Measurements from ENCODE around the gene NR2F1-AS1. TPM values are rescaled to one million over a fixed set of nuclear protein-coding genes. Genes with fewer than 3 reads are reported as not detected.
"Not testable (repeated sequence)": the region's sequence is repeated elsewhere in the genome, so short reads cannot be mapped to it uniquely, and the experiment has no call there.

NR2F1-AS1 gene
- total RNA-seq, 2 experiments from 2014 or later = not detected

GRCh38 chr5:93512799-93513198 lies 68.2 kb downstream of the NR2F1-AS1 start:
- intact Hi-C loops (cut with micrococcal nuclease) = no loop called here
- CTCF ChIA-PET = interaction anchor here (0.6 kb wide), 1 partner anchor 1049 kb away, joined by 3 read pairs; no protein-coding TSS in a partner anchor
- H3K9me3 Mint-ChIP-seq = no peaks in the 10 kb centered on the region
- H3K27me3 Mint-ChIP-seq (ENCODE audit: low read depth) = peaks cover 8% of the 10 kb centered on the region
- no peak overlapping the region for H3K27ac Mint-ChIP-seq
- no peak for DNase-seq
- H3K4me3 Mint-ChIP-seq = no peak overlapping the region
- H3K4me1 Mint-ChIP-seq (ENCODE audit: low read depth) = no peaks in the 10 kb centered on the region
- H3K36me3 Mint-ChIP-seq (ENCODE audit: low read depth) = no peaks in the 10 kb centered on the region

- DNase-seq = no peak
- Mint-ChIP-seq H3K4me3 (no peak overlapping the region), H3K27me3 (ENCODE audit: low read depth) (peaks cover 10% of the 10 kb centered on the region), H3K9me3 (no peaks in the 10 kb centered on the region), H3K4me1 (ENCODE audit: low read depth) (no peaks in the 10 kb centered on the region), H3K27ac (no peak overlapping the region), H3K36me3 (ENCODE audit: low read depth) (no peaks in the 10 kb centered on the region)
- intact Hi-C loops (cut with micrococcal nuclease) = no loop called here
- CTCF ChIA-PET = no interaction called here
Measured at GRCh38 chr5:93511445-93511844, 69.6 kb downstream of the NR2F1-AS1 start.

DNA sequence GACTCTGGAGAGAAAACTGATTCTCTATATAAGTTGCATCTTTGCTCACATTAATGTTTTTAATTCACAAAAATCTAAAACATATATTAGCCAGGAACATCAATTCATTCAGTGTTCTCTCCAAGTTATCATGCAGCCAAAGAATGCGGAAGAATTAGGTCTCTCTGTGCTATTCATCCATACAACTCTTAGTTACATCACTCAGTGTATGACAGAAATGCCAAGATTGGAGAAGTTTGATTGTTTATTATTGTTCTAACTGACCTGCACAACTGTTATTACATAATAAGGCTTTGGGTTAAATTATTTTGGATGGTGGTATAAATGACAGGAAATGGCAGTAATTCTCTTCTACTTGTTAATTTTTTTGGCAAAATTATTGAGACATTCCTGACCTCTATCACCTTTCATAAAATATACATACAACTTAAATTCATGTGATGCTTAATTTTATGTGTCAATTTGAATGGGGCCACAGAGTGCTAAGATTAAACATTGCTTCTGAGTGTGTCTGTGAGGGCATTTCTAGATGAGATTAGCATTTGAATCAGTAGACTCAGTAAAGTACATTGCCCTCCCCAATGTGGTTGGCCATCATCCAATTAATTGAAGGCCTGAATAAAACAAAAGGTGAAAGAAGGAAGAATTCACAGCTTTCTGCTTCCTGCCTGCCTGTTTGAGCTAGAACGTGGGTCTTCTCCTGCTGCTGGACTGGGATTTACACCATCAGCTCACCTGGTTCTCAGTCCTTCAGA lies 70.2 kb downstream of the NR2F1-AS1 start:
- Mint-ChIP-seq H3K4me3 (no peak overlapping the region), H3K4me1 (ENCODE audit: low read depth) (no peaks in the 10 kb centered on the region), H3K27ac (no peak overlapping the region), H3K27me3 (ENCODE audit: low read depth) (peaks cover 10% of the 10 kb centered on the region), H3K36me3 (ENCODE audit: low read depth) (no peaks in the 10 kb centered on the region), H3K9me3 (no peaks in the 10 kb centered on the region)
- intact Hi-C loops (cut with micrococcal nuclease) = no loop called here
- DNase-seq = no peak
- CTCF ChIA-PET = no interaction called here

- H3K9me3 Mint-ChIP-seq; intact Hi-C loops (cut with micrococcal nuclease); DNase-seq; H3K27ac Mint-ChIP-seq; H3K4me3 Mint-ChIP-seq; CTCF ChIA-PET; H3K36me3 Mint-ChIP-seq (ENCODE audit: low read depth); H3K4me1 Mint-ChIP-seq (ENCODE audit: low read depth); H3K27me3 Mint-ChIP-seq (ENCODE audit: low read depth): not testable (repeated sequence)
Measured at GRCh38 chr5:93505553-93505952, 75.5 kb downstream of the NR2F1-AS1 start.

DNA sequence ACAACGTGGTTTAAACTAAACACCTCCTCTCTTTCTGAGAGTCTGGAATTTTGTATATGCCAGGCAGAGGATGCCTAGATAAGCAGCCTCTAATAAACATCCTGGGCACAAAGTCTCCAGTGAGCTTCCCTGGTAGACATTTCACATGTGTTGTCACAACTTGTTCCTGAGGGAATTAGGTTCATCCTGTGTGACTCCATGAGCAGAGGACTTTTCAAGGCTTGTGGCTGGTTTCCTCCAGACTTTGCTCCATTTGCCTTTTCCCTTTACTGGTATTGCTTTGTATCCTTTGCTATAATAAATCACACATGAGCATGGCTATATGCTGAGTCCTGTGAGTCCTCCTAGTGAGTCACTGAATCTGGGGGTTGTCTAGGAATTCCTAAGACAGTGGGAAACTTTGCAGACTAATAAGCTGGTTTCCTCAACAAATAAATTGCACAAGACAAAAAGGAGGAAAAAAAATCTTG lies 77.4 kb downstream of the NR2F1-AS1 start:
- intact Hi-C loops (cut with micrococcal nuclease) = no loop called here

DNA sequence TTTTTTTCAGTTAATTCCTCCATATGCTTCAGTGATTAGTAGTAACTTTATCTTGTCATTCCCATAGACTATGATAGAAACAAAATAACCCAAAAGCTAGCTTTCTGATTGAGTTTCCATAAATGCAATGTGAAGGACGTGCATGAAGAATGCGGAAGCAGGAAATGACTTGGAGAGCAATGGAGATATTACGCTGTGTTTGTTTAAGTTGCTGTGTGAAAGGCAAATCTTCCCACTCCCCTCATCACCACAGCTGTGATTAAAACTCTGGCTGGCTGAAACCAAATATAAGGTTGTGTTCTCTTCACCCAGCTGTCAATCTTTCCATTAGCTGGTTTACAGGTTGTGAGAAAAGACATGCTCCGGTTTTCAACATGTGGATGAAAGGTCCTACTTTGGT lies 83.9 kb downstream of the NR2F1-AS1 start:
- intact Hi-C loops (cut with micrococcal nuclease) = no loop called here
- no peak for DNase-seq
- H3K27me3 Mint-ChIP-seq (ENCODE audit: low read depth) = peaks cover 2% of the 10 kb centered on the region
- no peaks in the 10 kb centered on the region for H3K4me1 Mint-ChIP-seq (ENCODE audit: low read depth)
- H3K27ac Mint-ChIP-seq = no peak overlapping the region
- no peaks in the 10 kb centered on the region for H3K9me3 Mint-ChIP-seq
- CTCF ChIA-PET = no interaction called here
- no peaks in the 10 kb centered on the region for H3K36me3 Mint-ChIP-seq (ENCODE audit: low read depth)
- no peak overlapping the region for H3K4me3 Mint-ChIP-seq

More for the DNA sequence above, 77.4 kb downstream of the NR2F1-AS1 start:
- no peak overlapping the region for H3K27ac Mint-ChIP-seq
- H3K4me1 Mint-ChIP-seq (ENCODE audit: low read depth) = no peaks in the 10 kb centered on the region
- CTCF ChIA-PET = no interaction called here
- H3K9me3 Mint-ChIP-seq = no peaks in the 10 kb centered on the region
- H3K36me3 Mint-ChIP-seq (ENCODE audit: low read depth) = no peaks in the 10 kb centered on the region
- DNase-seq = no peak
- peaks cover 9% of the 10 kb centered on the region for H3K27me3 Mint-ChIP-seq (ENCODE audit: low read depth)
- no peak overlapping the region for H3K4me3 Mint-ChIP-seq

- Mint-ChIP-seq H3K4me3 (no peak overlapping the region), H3K36me3 (ENCODE audit: low read depth) (peaks cover 2% of the 10 kb centered on the region), H3K27me3 (ENCODE audit: low read depth) (peaks cover 4% of the 10 kb centered on the region), H3K27ac (no peak overlapping the region), H3K4me1 (ENCODE audit: low read depth) (no peaks in the 10 kb centered on the region), H3K9me3 (peaks cover 8% of the 10 kb centered on the region)
- no peak for DNase-seq
- CTCF ChIA-PET = no interaction called here
- intact Hi-C loops (cut with micrococcal nuclease) = no loop called here
Measured at GRCh38 chr5:93479982-93480509, 101.0 kb downstream of the NR2F1-AS1 start.

GRCh38 chr5:93477816-93478215 lies 103.2 kb downstream of the NR2F1-AS1 start:
- H3K27me3 Mint-ChIP-seq (ENCODE audit: low read depth) = peaks cover 4% of the 10 kb centered on the region
- no peak overlapping the region for H3K27ac Mint-ChIP-seq
- no peaks in the 10 kb centered on the region for H3K36me3 Mint-ChIP-seq (ENCODE audit: low read depth)
- intact Hi-C loops (cut with micrococcal nuclease) = no loop called here
- DNase-seq = no peak
- no peaks in the 10 kb centered on the region for H3K4me1 Mint-ChIP-seq (ENCODE audit: low read depth)
- H3K9me3 Mint-ChIP-seq = peaks cover 4% of the 10 kb centered on the region
- no peak overlapping the region for H3K4me3 Mint-ChIP-seq
- CTCF ChIA-PET = no interaction called here

GRCh38 chr5:93476251-93476742 lies 104.7 kb downstream of the NR2F1-AS1 start:
- no peak overlapping the region for H3K4me3 Mint-ChIP-seq
- DNase-seq = no peak
- H3K36me3 Mint-ChIP-seq (ENCODE audit: low read depth) = no peaks in the 10 kb centered on the region
- no peak overlapping the region for H3K27ac Mint-ChIP-seq
- intact Hi-C loops (cut with micrococcal nuclease) = no loop called here
- peaks cover 4% of the 10 kb centered on the region for H3K27me3 Mint-ChIP-seq (ENCODE audit: low read depth)
- CTCF ChIA-PET = no interaction called here
- H3K4me1 Mint-ChIP-seq (ENCODE audit: low read depth) = no peaks in the 10 kb centered on the region
- H3K9me3 Mint-ChIP-seq = peaks cover 4% of the 10 kb centered on the region

GRCh38 chr5:93462916-93463315 lies 118.1 kb downstream of the NR2F1-AS1 start:
- H3K27ac Mint-ChIP-seq = no peak overlapping the region
- peaks cover 35% of the 10 kb centered on the region for H3K9me3 Mint-ChIP-seq
- H3K27me3 Mint-ChIP-seq (ENCODE audit: low read depth) = no peaks in the 10 kb centered on the region
- no peaks in the 10 kb centered on the region for H3K4me1 Mint-ChIP-seq (ENCODE audit: low read depth)
- H3K4me3 Mint-ChIP-seq = no peak overlapping the region
- DNase-seq = no peak
- CTCF ChIA-PET = no interaction called here
- intact Hi-C loops (cut with micrococcal nuclease) = no loop called here
- H3K36me3 Mint-ChIP-seq (ENCODE audit: low read depth) = no peaks in the 10 kb centered on the region

DNA sequence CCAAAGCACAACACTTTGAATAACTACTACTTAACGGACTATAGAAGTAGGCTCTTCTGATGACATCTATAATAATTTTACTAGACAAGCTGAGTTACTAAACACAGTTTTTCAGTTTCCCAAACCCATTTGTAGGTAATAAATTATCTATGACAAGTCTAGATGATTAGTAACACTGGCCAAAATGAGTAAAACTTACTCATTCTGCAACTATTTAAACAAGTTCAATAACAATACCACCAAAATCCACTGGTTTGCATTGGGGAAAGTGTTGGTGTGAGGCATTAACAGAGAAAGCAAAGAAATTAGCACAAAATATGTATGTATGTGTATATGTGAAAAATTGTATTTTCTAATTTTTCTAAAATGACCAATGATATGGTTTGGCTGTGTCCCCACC lies 119.3 kb downstream of the NR2F1-AS1 start:
- H3K27me3 Mint-ChIP-seq (ENCODE audit: low read depth) = no peaks in the 10 kb centered on the region
- CTCF ChIA-PET = no interaction called here

DNA sequence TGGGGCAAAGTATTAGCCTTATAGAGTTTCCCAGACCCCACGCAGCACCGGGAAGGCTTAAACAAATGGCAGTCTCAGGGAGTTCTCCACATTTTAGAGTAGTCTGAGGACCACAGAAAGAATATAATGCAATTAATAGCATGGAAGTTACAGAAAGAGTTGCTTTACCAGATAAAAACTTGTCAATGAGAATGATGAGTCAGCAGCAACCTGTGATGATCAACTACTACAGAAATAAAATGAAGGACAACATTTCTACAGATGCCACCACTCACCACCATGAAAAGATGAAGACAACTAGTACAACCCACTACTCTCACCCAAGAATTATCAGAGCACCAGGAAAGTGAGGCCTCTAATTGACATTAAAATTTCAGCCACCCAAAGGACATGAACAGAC lies 120.7 kb downstream of the NR2F1-AS1 start:
- H3K27me3 Mint-ChIP-seq (ENCODE audit: low read depth) = no peaks in the 10 kb centered on the region
- H3K36me3 Mint-ChIP-seq (ENCODE audit: low read depth) = no peaks in the 10 kb centered on the region
- no peak overlapping the region for H3K4me3 Mint-ChIP-seq
- peaks cover 29% of the 10 kb centered on the region for H3K9me3 Mint-ChIP-seq
- no peaks in the 10 kb centered on the region for H3K4me1 Mint-ChIP-seq (ENCODE audit: low read depth)
- intact Hi-C loops (cut with micrococcal nuclease) = no loop called here
- CTCF ChIA-PET = no interaction called here
- no peak for DNase-seq
- no peak overlapping the region for H3K27ac Mint-ChIP-seq

More for the DNA sequence above, 119.3 kb downstream of the NR2F1-AS1 start:
- Mint-ChIP-seq H3K36me3 (ENCODE audit: low read depth) (no peaks in the 10 kb centered on the region), H3K4me1 (ENCODE audit: low read depth) (no peaks in the 10 kb centered on the region), H3K27ac (no peak overlapping the region), H3K4me3 (no peak overlapping the region), H3K9me3 (peaks cover 32% of the 10 kb centered on the region)
- intact Hi-C loops (cut with micrococcal nuclease) = no loop called here
- DNase-seq = no peak

DNA sequence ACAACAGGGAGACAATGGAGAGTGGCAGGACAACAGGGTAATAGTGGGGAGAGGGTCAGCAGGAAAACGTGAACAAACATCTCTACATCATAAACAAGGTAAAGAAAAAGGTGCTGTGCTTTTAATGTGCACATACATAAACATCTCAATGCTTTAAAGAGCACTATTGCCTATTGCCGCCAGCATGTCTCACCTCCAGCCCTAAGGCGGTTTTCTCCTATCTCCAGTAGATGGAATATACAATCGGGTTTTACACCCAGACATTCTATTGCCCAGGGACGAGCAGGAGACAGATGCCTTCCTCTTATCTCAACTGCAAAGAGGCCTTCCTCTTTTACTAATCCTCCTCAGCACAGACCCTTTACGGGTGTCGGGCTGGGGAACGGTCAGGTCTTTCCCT lies 124.2 kb downstream of the NR2F1-AS1 start:
- H3K27ac Mint-ChIP-seq; DNase-seq; H3K27me3 Mint-ChIP-seq (ENCODE audit: low read depth); H3K4me3 Mint-ChIP-seq; intact Hi-C loops (cut with micrococcal nuclease); H3K4me1 Mint-ChIP-seq (ENCODE audit: low read depth); H3K9me3 Mint-ChIP-seq; CTCF ChIA-PET; H3K36me3 Mint-ChIP-seq (ENCODE audit: low read depth): not testable (repeated sequence)

All from activated naive CD4-positive, alpha-beta T cell treated with anti-CD3 and anti-CD28 coated beads for 36 hours (primary cell).